ENCODE measurements around the gene CYLC2. TPM values are rescaled to one million over a fixed set of nuclear protein-coding genes. Genes with fewer than 3 reads are reported as not detected.

CYLC2 gene
- total and polyA plus RNA-seq, 7 donors: not detected

DNA sequence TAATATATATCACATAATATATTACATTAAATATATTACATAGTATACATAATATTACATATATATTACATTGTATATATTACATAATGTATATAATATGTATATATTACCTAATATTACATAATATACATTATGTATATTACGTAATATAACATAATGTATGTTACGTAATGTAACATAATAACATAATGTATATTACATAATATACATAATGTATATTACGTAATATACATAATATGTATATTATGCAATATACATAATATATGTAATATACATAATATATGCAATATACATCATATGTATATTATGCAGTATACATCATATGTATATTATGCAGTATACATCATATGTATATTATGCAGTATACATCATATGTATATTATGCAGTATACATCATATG is 19.1 kb downstream of the CYLC2 start:
- H3K9me3 ChIP-seq: no peaks in the 10 kb centered on the region
- WGBS, 3 donors: 94 to 96% (median 95%) methylated on average over 3 of the region's 3 CpGs
- H3K4me1 ChIP-seq: no peaks in the 10 kb centered on the region
- no peak overlapping the region for H3K4me3 ChIP-seq
- DNase-seq (no peak), ATAC-seq (no peak)
- TF ChIP-seq, protein P1, sequence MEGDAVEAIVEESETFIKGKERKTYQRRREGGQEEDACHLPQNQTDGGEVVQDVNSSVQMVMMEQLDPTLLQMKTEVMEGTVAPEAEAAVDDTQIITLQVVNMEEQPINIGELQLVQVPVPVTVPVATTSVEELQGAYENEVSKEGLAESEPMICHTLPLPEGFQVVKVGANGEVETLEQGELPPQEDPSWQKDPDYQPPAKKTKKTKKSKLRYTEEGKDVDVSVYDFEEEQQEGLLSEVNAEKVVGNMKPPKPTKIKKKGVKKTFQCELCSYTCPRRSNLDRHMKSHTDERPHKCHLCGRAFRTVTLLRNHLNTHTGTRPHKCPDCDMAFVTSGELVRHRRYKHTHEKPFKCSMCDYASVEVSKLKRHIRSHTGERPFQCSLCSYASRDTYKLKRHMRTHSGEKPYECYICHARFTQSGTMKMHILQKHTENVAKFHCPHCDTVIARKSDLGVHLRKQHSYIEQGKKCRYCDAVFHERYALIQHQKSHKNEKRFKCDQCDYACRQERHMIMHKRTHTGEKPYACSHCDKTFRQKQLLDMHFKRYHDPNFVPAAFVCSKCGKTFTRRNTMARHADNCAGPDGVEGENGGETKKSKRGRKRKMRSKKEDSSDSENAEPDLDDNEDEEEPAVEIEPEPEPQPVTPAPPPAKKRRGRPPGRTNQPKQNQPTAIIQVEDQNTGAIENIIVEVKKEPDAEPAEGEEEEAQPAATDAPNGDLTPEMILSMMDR (IDR thresholded peaks at IDR 0.05): no peak
- no peaks in the 10 kb centered on the region for H3K27me3 ChIP-seq (ENCODE audit: insufficient read depth in 3 of 3, low read length in 2 of 3)
- intact Hi-C loops (cut with DNase I): no loop called here
- no peaks in the 10 kb centered on the region for H3K36me3 ChIP-seq (ENCODE audit: insufficient read depth in 1 of 2, low read depth in 1 of 2)
- no peak overlapping the region for H3K27ac ChIP-seq

DNA sequence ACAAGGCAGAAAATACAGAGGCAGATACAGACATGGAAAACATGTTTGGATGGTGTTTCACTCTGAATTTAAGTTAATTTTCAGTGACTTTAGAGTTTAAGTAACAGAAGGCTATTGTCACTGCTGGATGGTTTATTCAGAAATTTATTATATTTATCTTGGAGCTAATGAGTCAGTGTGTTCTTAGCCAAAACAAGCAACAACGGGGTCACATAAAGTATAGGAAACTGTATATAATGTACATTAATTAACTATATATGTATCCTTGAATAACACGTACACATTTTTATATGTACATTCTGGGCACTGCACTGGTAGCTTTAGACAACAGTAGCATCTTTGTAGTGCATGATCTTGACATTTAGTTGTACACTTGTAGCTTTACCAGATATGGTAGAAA is 30.7 kb downstream of the CYLC2 start:
- Histone ChIP-seq H3K36me3 (ENCODE audit: insufficient read depth in 1 of 2, low read depth in 1 of 2) (no peaks in the 10 kb centered on the region), H3K4me3 (no peak overlapping the region), H3K9me3 (no peaks in the 10 kb centered on the region), H3K27ac (no peak overlapping the region), H3K4me1 (no peaks in the 10 kb centered on the region), H3K27me3 (ENCODE audit: insufficient read depth in 3 of 3, low read length in 2 of 3) (peaks cover 0 to 3% (median 0%) of the 10 kb centered on the region in 3 donors)
- no peak for ATAC-seq
- TF ChIP-seq, protein P1 (IDR thresholded peaks at IDR 0.05): no peak
- no peak for DNase-seq
- intact Hi-C loops (cut with DNase I): no loop called here
- 74 to 77% (median 75%) methylated on average over 2 of the region's 2 CpGs for WGBS, 3 donors

- intact Hi-C loops (cut with DNase I): no loop called here
- no peak overlapping the region for H3K4me3 ChIP-seq
- no peaks in the 10 kb centered on the region for H3K27me3 ChIP-seq (ENCODE audit: insufficient read depth in 3 of 3, low read length in 2 of 3)
- TF ChIP-seq, protein P1 (IDR thresholded peaks at IDR 0.05): no peak
- no peaks in the 10 kb centered on the region for H3K9me3 ChIP-seq
- no peaks in the 10 kb centered on the region for H3K4me1 ChIP-seq
- peak in 1 of 2 donors; percentile 25 for DNase-seq
- WGBS, 3 donors: 65 to 78% (median 75%) methylated on average over 4 of the region's 4 CpGs
- H3K36me3 ChIP-seq (ENCODE audit: insufficient read depth in 1 of 2, low read depth in 1 of 2): no peaks in the 10 kb centered on the region
- no peak for ATAC-seq
- H3K27ac ChIP-seq: no peak overlapping the region
These were observed 42.7 kb downstream of the CYLC2 start for GRCh38 chr9:103037508-103038477.

GRCh38 chr9:103041961-103042360 is 46.8 kb downstream of the CYLC2 start:
- no peaks in the 10 kb centered on the region for H3K4me1 ChIP-seq
- no peaks in the 10 kb centered on the region for H3K9me3 ChIP-seq
- DNase-seq (no peak), ATAC-seq (no peak)
- no peaks in the 10 kb centered on the region for H3K27me3 ChIP-seq (ENCODE audit: insufficient read depth in 3 of 3, low read length in 2 of 3)
- TF ChIP-seq, protein P1 (IDR thresholded peaks at IDR 0.05): no peak
- 64 to 77% (median 66%) methylated on average over 3 of the region's 3 CpGs for WGBS, 3 donors
- no peak overlapping the region for H3K27ac ChIP-seq
- no peak overlapping the region for H3K4me3 ChIP-seq
- H3K36me3 ChIP-seq (ENCODE audit: insufficient read depth in 1 of 2, low read depth in 1 of 2): no peaks in the 10 kb centered on the region
- intact Hi-C loops (cut with DNase I): no loop called here

Data from psoas muscle (tissue), 8 donors.